Sigmoid colon (tissue), 4 donors: ENCODE measurements around the gene NTN1.

Source experiments
- CTCF ChIP-seq, 4 experiments: fragments of 450-650 bp in 3 of 4; fragments of 200-600 bp in 1 of 4; IDR thresholded peaks; one replicate each; pipeline ENCODE4 v1.5.1; 2016 to 2019; ENCODE audit warnings: antibody characterized with exemption in 4 of 4, mild to moderate bottlenecking in 3 of 4, moderate library complexity in 2 of 4
- EP300 ChIP-seq, 4 donors: sonication (generic); formaldehyde crosslinking; IDR thresholded peaks; one replicate each; pipeline ENCODE4 v1.6.1; 2017; ENCODE audit warnings: antibody characterized with exemption in 4 of 4
- POLR2AphosphoS5 ChIP-seq, 4 donors: sonication (generic); formaldehyde crosslinking; IDR thresholded peaks; one replicate each; pipeline ENCODE4 v1.6.1; 2017; ENCODE audit warnings: antibody characterized with exemption in 4 of 4

GRCh38 chr17:9199571-9200551 is 178.6 kb downstream of the NTN1 start:
- TF ChIP-seq CTCF (IDR thresholded peaks at IDR 0.05), result no peak
- no peak for TF ChIP-seq POLR2AphosphoS5 (IDR thresholded peaks at IDR 0.05)
- TF ChIP-seq EP300 (IDR thresholded peaks at IDR 0.05), result no peak
